Neural progenitor cell (in vitro differentiated cells): ENCODE results near the gene GRK1.

Experiments used
- CTCF ChIP-seq: fragments of 200-600 bp; sonication (generic); IDR thresholded peaks from 2 replicates; pipeline ENCODE4 v1.5.1; 2017; ENCODE audit warnings: antibody characterized with exemption, mild to moderate bottlenecking
- EZH2 ChIP-seq: fragments of 200-600 bp; sonication (generic); IDR thresholded peaks from 2 replicates; pipeline ENCODE4 v1.6.1; 2017; ENCODE audit warnings: antibody characterized with exemption, mild to moderate bottlenecking, moderate library complexity

- TF ChIP-seq CTCF (no peak), EZH2 (no peak)
These were observed 68.2 kb downstream of the GRK1 start for GRCh38 chr13:113735194-113735593.
